ENCODE measurements around the gene CENPP.

DNA sequence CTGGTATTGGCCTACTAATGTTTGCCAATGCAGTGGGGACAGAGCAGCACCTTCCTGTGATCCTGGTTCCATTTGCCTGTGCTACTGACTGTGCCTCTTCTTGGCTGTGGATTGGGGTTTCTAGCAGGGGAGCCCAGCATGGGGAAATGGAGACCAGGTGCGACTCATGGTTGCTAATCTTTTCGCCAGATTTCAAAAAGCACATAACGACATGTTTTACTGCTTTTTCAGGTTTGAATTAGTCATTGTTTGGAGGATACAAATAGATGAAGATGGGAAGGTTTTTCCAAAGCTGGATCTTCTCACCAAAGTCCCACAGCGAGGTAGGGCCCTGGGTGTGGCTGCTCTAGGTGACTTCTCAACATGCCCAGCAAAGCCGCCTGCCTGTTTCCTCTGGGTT is 286.5 kb downstream of the CENPP start:
- TF ChIP-seq POLR2A (IDR thresholded peaks at IDR 0.05), result no peak
- TF ChIP-seq, protein P1, sequence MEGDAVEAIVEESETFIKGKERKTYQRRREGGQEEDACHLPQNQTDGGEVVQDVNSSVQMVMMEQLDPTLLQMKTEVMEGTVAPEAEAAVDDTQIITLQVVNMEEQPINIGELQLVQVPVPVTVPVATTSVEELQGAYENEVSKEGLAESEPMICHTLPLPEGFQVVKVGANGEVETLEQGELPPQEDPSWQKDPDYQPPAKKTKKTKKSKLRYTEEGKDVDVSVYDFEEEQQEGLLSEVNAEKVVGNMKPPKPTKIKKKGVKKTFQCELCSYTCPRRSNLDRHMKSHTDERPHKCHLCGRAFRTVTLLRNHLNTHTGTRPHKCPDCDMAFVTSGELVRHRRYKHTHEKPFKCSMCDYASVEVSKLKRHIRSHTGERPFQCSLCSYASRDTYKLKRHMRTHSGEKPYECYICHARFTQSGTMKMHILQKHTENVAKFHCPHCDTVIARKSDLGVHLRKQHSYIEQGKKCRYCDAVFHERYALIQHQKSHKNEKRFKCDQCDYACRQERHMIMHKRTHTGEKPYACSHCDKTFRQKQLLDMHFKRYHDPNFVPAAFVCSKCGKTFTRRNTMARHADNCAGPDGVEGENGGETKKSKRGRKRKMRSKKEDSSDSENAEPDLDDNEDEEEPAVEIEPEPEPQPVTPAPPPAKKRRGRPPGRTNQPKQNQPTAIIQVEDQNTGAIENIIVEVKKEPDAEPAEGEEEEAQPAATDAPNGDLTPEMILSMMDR (IDR thresholded peaks at IDR 0.05), result no peak
- no peak for TF ChIP-seq POLR2AphosphoS5 (IDR thresholded peaks at IDR 0.05; ENCODE audit: insufficient read depth in 1 of 2, low read depth in 1 of 2)

Measured in vagina (tissue), 2 donors.